HepG2 (cell line): ENCODE results near the gene OMA1. TPM values are rescaled to one million over a fixed set of nuclear protein-coding genes. Genes with fewer than 3 reads are reported as not detected.

Source experiments
- ATAC-seq: fragments of 200-7000 bp; cut with Tn5 transposase; 3 replicates; pipeline ENCODE4 v1.9.1; 2020; ENCODE audit warnings: mild to moderate bottlenecking, moderate library complexity
- BruUV-seq: library from RNA; stranded (reverse); fragments of 400-500 nt; replicated peaks from 2 replicates; lab custom pipeline; 2021; lab: Mats Ljungman, UMichigan
- CTCF ChIA-PET: fragments of 300-600 bp; formaldehyde crosslinking; extraction: SDS; loops from one replicate; lab custom pipeline; 2021; ENCODE audit warnings: low total read pairs, inconsistent platforms, low intra/inter-chr PET ratio; lab: Yijun Ruan, JAX
- POLR2A ChIA-PET: fragments of 350-600 bp; sonication (Branson Sonifier 250); formaldehyde crosslinking; loops from one replicate; lab custom pipeline; 2020; ENCODE audit warnings: antibody characterized with exemption, inconsistent platforms; lab: Yijun Ruan, JAX
- DNase-seq: peaks from one replicate; pipeline ENCODE4 v3.0.0-alpha.2; 2015; ENCODE audit warnings: low spot score
- FAIRE-seq: peaks from 3 replicates; lab custom pipeline; 2011; peaks lifted over from hg19 to GRCh38; lab: Jason Lieb, UNC
- H2AFZ ChIP-seq: one replicate; pipeline ENCODE4 v1.6.1; 2011; ENCODE audit warnings: low read length, inconsistent platforms
- H3K27ac ChIP-seq: fragments of 300-600 bp; 3 replicates; pipeline ENCODE4 v1.8.0; 2011; ENCODE audit warnings: mixed run types, mild to moderate bottlenecking, mixed read lengths, low read length, inconsistent platforms; ENCODE audit not compliant: insufficient read depth; ENCODE audit errors: extremely low read length
- H3K27me3 ChIP-seq, 2 experiments: fragments of 200-600 bp in 1 of 2; 2 replicates in 1 of 2; 3 replicates in 1 of 2; pipeline versions ENCODE4 v1.6.0 to v1.8.0; 2011; ENCODE audit warnings: low read length in 2 of 2, mild to moderate bottlenecking in 2 of 2, moderate library complexity in 2 of 2, inconsistent platforms in 1 of 2; ENCODE audit not compliant: insufficient read depth in 2 of 2, control insufficient read depth in 1 of 2
- H3K36me3 ChIP-seq, 2 experiments: fragments of 200-600 bp in 1 of 2; replicated peaks in 1 of 2; 2 replicates in 1 of 2; 3 replicates in 1 of 2; pipeline versions ENCODE4 v1.5.1 to v1.8.0; 2011; ENCODE audit warnings: low read length in 2 of 2, inconsistent platforms in 1 of 2; ENCODE audit not compliant: insufficient read depth in 2 of 2, control insufficient read depth in 1 of 2
- H3K4me1 ChIP-seq: 2 replicates; pipeline ENCODE4 v1.5.1; 2012; ENCODE audit warnings: low read length, inconsistent platforms; ENCODE audit not compliant: insufficient read depth
- H3K4me2 ChIP-seq: 2 replicates; pipeline ENCODE4 v1.6.0; 2011; ENCODE audit warnings: low read depth, low read length, inconsistent platforms
- H3K4me3 ChIP-seq, 3 experiments: fragments of 200-600 bp in 1 of 3; sonication (generic), shearing (Covaris generic) in 1 of 3; replicated peaks in 1 of 3; 2 replicates each; pipeline ENCODE4 v1.5.1; 2011 to 2016; ENCODE audit warnings: low read length in 3 of 3, inconsistent platforms in 2 of 3, low read depth in 2 of 3, mild to moderate bottlenecking in 2 of 3, control low read depth in 1 of 3, mixed read lengths in 1 of 3; ENCODE audit not compliant: insufficient read depth in 1 of 3
- H3K79me2 ChIP-seq: one replicate; pipeline ENCODE4 v1.6.1; 2011; ENCODE audit warnings: low read length, inconsistent platforms; ENCODE audit not compliant: insufficient read depth
- H3K9ac ChIP-seq: 2 replicates; pipeline ENCODE4 v1.6.0; 2011; ENCODE audit warnings: mild to moderate bottlenecking, low read depth, low read length, inconsistent platforms; ENCODE audit not compliant: insufficient read depth
- H3K9me3 ChIP-seq: 2 replicates; pipeline ENCODE4 v1.5.1; 2012; ENCODE audit warnings: mild to moderate bottlenecking, low read length
- H4K20me1 ChIP-seq: 2 replicates; pipeline ENCODE4 v1.6.0; 2011; ENCODE audit warnings: inconsistent platforms, mild to moderate bottlenecking, low read length, moderate library complexity; ENCODE audit not compliant: insufficient read depth
- AFF4 ChIP-seq: sonication (generic); formaldehyde crosslinking; IDR thresholded peaks from 2 replicates; pipeline ENCODE4 v1.4.0; 2020; ENCODE audit warnings: missing genetic modification reagents
- ATF6 ChIP-seq: sonication (generic); formaldehyde crosslinking; conservative IDR thresholded peaks from 2 replicates; pipeline ENCODE4 v1.4.0; 2020; ENCODE audit warnings: missing genetic modification reagents
- CTCF ChIP-seq: sonication (generic); formaldehyde crosslinking; IDR thresholded peaks from 2 replicates; pipeline ENCODE4 v1.5.0; 2020; ENCODE audit warnings: mild to moderate bottlenecking, missing genetic modification reagents, moderate library complexity
- FLYWCH1 ChIP-seq: sonication (generic); formaldehyde crosslinking; IDR thresholded peaks from 2 replicates; pipeline ENCODE4 v1.8.1; 2023; ENCODE audit warnings: mild to moderate bottlenecking, missing genetic modification reagents
- GTF2F1 ChIP-seq: fragments of 150-350 bp; IDR thresholded peaks from 2 replicates; pipeline ENCODE4 v1.6.1; 2014; ENCODE audit warnings: low read length
- PAF1 ChIP-seq: IDR thresholded peaks from 2 replicates; pipeline ENCODE4 v1.6.1; 2016; ENCODE audit warnings: missing genetic modification reagents, missing compliant biosample characterization
- SIX1 ChIP-seq: sonication (generic); formaldehyde crosslinking; IDR thresholded peaks from 2 replicates; pipeline ENCODE4 v1.4.0; 2020; ENCODE audit warnings: missing genetic modification reagents, borderline replicate concordance
- SKI ChIP-seq: fragments of 450-650 bp; IDR thresholded peaks from one replicate; pipeline ENCODE4 v1.6.1; 2018; ENCODE audit warnings: mild to moderate bottlenecking; ENCODE audit not compliant: partially characterized antibody
- TIGD3 ChIP-seq: sonication (generic); formaldehyde crosslinking; IDR thresholded peaks from 2 replicates; pipeline ENCODE4 v1.5.1; 2020; ENCODE audit warnings: mild to moderate bottlenecking, missing genetic modification reagents, borderline replicate concordance
- YEATS2 ChIP-seq: sonication (generic); formaldehyde crosslinking; IDR thresholded peaks from 2 replicates; pipeline ENCODE4 v1.4.0; 2020; ENCODE audit warnings: missing genetic modification reagents, borderline replicate concordance
- ZFP36L2 ChIP-seq: sonication (generic); formaldehyde crosslinking; IDR thresholded peaks from 2 replicates; pipeline ENCODE4 v1.4.0; 2020; ENCODE audit warnings: missing genetic modification reagents
- ZNF556 ChIP-seq: sonication (generic); formaldehyde crosslinking; IDR thresholded peaks from 2 replicates; pipeline ENCODE4 v1.4.0; 2020; ENCODE audit warnings: mild to moderate bottlenecking, missing genetic modification reagents, borderline replicate concordance
- ZNF557 ChIP-seq: sonication (generic); formaldehyde crosslinking; IDR thresholded peaks from 2 replicates; pipeline ENCODE4 v1.4.0; 2020; ENCODE audit warnings: missing genetic modification reagents
- ZNF607 ChIP-seq: sonication (generic); formaldehyde crosslinking; IDR thresholded peaks from 2 replicates; pipeline ENCODE4 v1.5.1; 2020; ENCODE audit warnings: missing genetic modification reagents, mild to moderate bottlenecking, borderline replicate concordance
- ZNF670 ChIP-seq: sonication (generic); formaldehyde crosslinking; IDR thresholded peaks from 2 replicates; pipeline ENCODE4 v1.8.0; 2022; ENCODE audit warnings: mild to moderate bottlenecking, missing genetic modification reagents, borderline replicate concordance
- ZNF75D ChIP-seq: sonication (generic); formaldehyde crosslinking; IDR thresholded peaks from 2 replicates; pipeline ENCODE4 v1.8.1; 2023; ENCODE audit warnings: missing genetic modification reagents, mild to moderate bottlenecking, borderline replicate concordance
- WGBS: methylation state at CpG from one replicate; pipeline ENCODE4 v1.1.6; 2017; ENCODE audit warnings: low lambda C conversion rate; 5-methylcytosine and 5-hydroxymethylcytosine counted together
- in situ Hi-C: cut with HindIII; loops from 2 replicates; pipeline ENCODE4 v1.10.0; 2017; ENCODE audit warnings: low pct_unique_long_range_greater_than_20kb; ENCODE audit not compliant: extremely low pct_ligation_motif_present
- intact Hi-C: fragments of 100-400 bp; cut with micrococcal nuclease; formaldehyde crosslinking; loops from one replicate; pipeline ENCODE4 v1.10.0; 2022; ENCODE audit not compliant: unreplicated experiment
- polyA plus RNA-seq, 8 experiments: library from polyadenylated mRNA; depleted of rRNA in 3 of 8; stranded (reverse) in 7 of 8; unstranded in 1 of 8; fragments of >200 nt; fragmentation: Illumina TruSeq in 4 of 8; extraction: Trizol in 4 of 8; gene quantifications; 2 replicates each; pipeline versions ENCODE4 v1.2.1 to v1.2.3, GENCODE V29; 2011 to 2016; ENCODE audit warnings: low read depth in 4 of 8, missing spikeins in 1 of 8, mixed read lengths in 1 of 8; ENCODE audit not compliant: insufficient read depth in 1 of 8
- total RNA-seq, 5 experiments: library from RNA; depleted of rRNA; stranded (reverse); fragments of >200 nt; fragmentation: Illumina TruSeq; extraction: Trizol; gene quantifications; 2 replicates each; pipeline ENCODE4 v1.2.3, GENCODE V29; 2016; ENCODE audit warnings: low read depth in 1 of 5

OMA1 gene
- total and polyA plus RNA-seq, 2 of the 13 experiments (the other 11 are each of a cell fraction or from before 2014, with no cell fraction given), result 7.0 to 26.9 TPM

GRCh38 chr1:58442114-58442513 lies 104.4 kb downstream of the OMA1 start (continued):
- no peak for TF ChIP-seq FLYWCH1 (CRISPR knock-in tag)
- TF ChIP-seq YEATS2 (CRISPR knock-in tag), result no peak
- TF ChIP-seq ZNF75D, result no peak
- TF ChIP-seq CTCF (CRISPR knock-in tag), result no peak
- no peak for TF ChIP-seq ZNF557 (CRISPR knock-in tag)

- no peaks in the 10 kb centered on the region for H4K20me1 ChIP-seq
- H3K36me3 ChIP-seq, result no peaks in the 10 kb centered on the region
- in situ Hi-C loops (no loop called here), intact Hi-C loops (no loop called here)
- peaks cover 33% of the 10 kb centered on the region for H3K4me1 ChIP-seq
- 76% methylated on average over 10 of the region's 10 CpGs for WGBS
- no peak overlapping the region for H3K9ac ChIP-seq
- BruUV-seq, result no TSS peak
- no peak overlapping the region for H3K4me3 ChIP-seq
- H3K27me3 ChIP-seq, result no peaks in the 10 kb centered on the region
- no peak overlapping the region for H2AFZ ChIP-seq
- FAIRE-seq, result no peak
- no peaks in the 10 kb centered on the region for H3K79me2 ChIP-seq
- ChIA-PET POLR2A (no interaction called here), CTCF (no interaction called here)
- no peak overlapping the region for H3K4me2 ChIP-seq
- ATAC-seq, result no peak
- DNase-seq, result no peak
- no peaks in the 10 kb centered on the region for H3K9me3 ChIP-seq
- H3K27ac ChIP-seq, result no peak overlapping the region
- TF ChIP-seq TIGD3 (CRISPR knock-in tag) (no peak), ATF6 (CRISPR knock-in tag) (no peak), ZNF670 (no peak), SKI (no peak), ZNF556 (CRISPR knock-in tag) (no peak), GTF2F1 (no peak), SIX1 (no peak), ZNF607 (no peak), PAF1 (CRISPR knock-in tag) (no peak), ZFP36L2 (CRISPR knock-in tag) (no peak), AFF4 (CRISPR knock-in tag) (no peak)
These were observed 104.8 kb downstream of the OMA1 start for GRCh38 chr1:58441699-58442098.
